H1 (cell line): ENCODE measurements around the gene CNTNAP1. TPM values are rescaled to one million over a fixed set of nuclear protein-coding genes. Genes with fewer than 3 reads are reported as not detected.

Experiments used
- CTCF ChIA-PET: fragments of 300-600 bp; sonication (Branson Sonifier 250); formaldehyde crosslinking; loops from one replicate; lab custom pipeline; 2021; ENCODE audit not compliant: partially characterized antibody; lab: Charles Lee
- POLR2A ChIA-PET: fragments of 300-600 bp; sonication (Branson Sonifier 250); formaldehyde crosslinking; loops from one replicate; lab custom pipeline; 2021; ENCODE audit warnings: inconsistent platforms; ENCODE audit not compliant: partially characterized antibody; lab: Charles Lee
- DNase-seq, 2 experiments: peaks; one replicate each; pipeline versions ENCODE4 v3.0.0 to v3.0.0-alpha.2; 2010 to 2022; ENCODE audit warnings: low spot score in 2 of 2, low read depth in 1 of 2, mixed read lengths in 1 of 2
- FAIRE-seq: peaks from 2 replicates; lab custom pipeline; 2011; peaks lifted over from hg19 to GRCh38; lab: Jason Lieb, UNC
- H2AFZ ChIP-seq: 2 replicates; pipeline ENCODE4 v1.8.1; 2012; ENCODE audit warnings: low read length, inconsistent platforms
- H2AK5ac ChIP-seq: 2 replicates; pipeline ENCODE4 v1.6.1; 2013; ENCODE audit warnings: low read depth, low read length
- H2BK120ac ChIP-seq: replicated peaks from 2 replicates; pipeline ENCODE3; 2013; ENCODE audit warnings: low read depth, low read length, inconsistent platforms
- H2BK12ac ChIP-seq: 2 replicates; pipeline ENCODE4 v1.6.1; 2013; ENCODE audit warnings: low read depth, low read length
- H2BK15ac ChIP-seq: 2 replicates; pipeline ENCODE4 v1.6.1; 2013; ENCODE audit warnings: low read length
- H2BK20ac ChIP-seq: 2 replicates; pipeline ENCODE4 v1.6.1; 2013; ENCODE audit warnings: low read length
- H2BK5ac ChIP-seq: 2 replicates; pipeline ENCODE4 v1.6.1; 2013; ENCODE audit warnings: low read depth, low read length
- H3K14ac ChIP-seq: 2 replicates; pipeline ENCODE4 v1.6.1; 2013; ENCODE audit warnings: inconsistent platforms; ENCODE audit not compliant: insufficient read length
- H3K18ac ChIP-seq: 2 replicates; pipeline ENCODE4 v1.6.1; 2013; ENCODE audit warnings: low read length; ENCODE audit errors: extremely low read depth
- H3K23ac ChIP-seq: 2 replicates; pipeline ENCODE4 v1.6.1; 2013; ENCODE audit warnings: inconsistent platforms; ENCODE audit not compliant: insufficient read length
- H3K23me2 ChIP-seq: 2 replicates; pipeline ENCODE4 v1.6.1; 2013; ENCODE audit warnings: low read depth, low read length
- H3K27ac ChIP-seq: 2 replicates; pipeline ENCODE4 v1.6.1; 2011; ENCODE audit warnings: low read depth, low read length, inconsistent platforms
- H3K27me3 ChIP-seq, 4 experiments: replicated peaks in 1 of 4; 1 replicate in 1 of 4; 2 replicates in 3 of 4; pipeline versions ENCODE4 v1.6.1 to v1.8.1; 2011 to 2013; ENCODE audit warnings: low read length in 3 of 4, mild to moderate bottlenecking in 3 of 4, inconsistent platforms in 2 of 4, mixed read lengths in 2 of 4, moderate library complexity in 1 of 4; ENCODE audit not compliant: control insufficient read depth in 3 of 4, insufficient read depth in 3 of 4; ENCODE audit errors: extremely low read depth in 1 of 4
- H3K36me3 ChIP-seq, 4 experiments: 2 replicates each; pipeline versions ENCODE4 v1.6.1 to v1.8.1; 2011 to 2013; ENCODE audit warnings: mild to moderate bottlenecking in 4 of 4, low read length in 3 of 4, moderate library complexity in 2 of 4, control low read depth in 1 of 4, inconsistent platforms in 1 of 4; ENCODE audit not compliant: insufficient read depth in 4 of 4, control insufficient read depth in 2 of 4
- H3K4ac ChIP-seq: replicated peaks from 2 replicates; pipeline ENCODE3; 2013; ENCODE audit warnings: low read length, low read depth, mixed read lengths, inconsistent platforms; ENCODE audit not compliant: insufficient read length
- H3K4me1 ChIP-seq, 4 experiments: replicated peaks in 1 of 4; 1 replicate in 1 of 4; 2 replicates in 3 of 4; pipeline versions ENCODE4 v1.6.1 to v1.8.1; 2011 to 2013; ENCODE audit warnings: low read length in 3 of 4, inconsistent platforms in 2 of 4, mixed read lengths in 1 of 4; ENCODE audit not compliant: insufficient read depth in 4 of 4, control insufficient read depth in 3 of 4
- H3K4me2 ChIP-seq, 2 experiments: 2 replicates each; pipeline versions ENCODE4 v1.6.1 to v1.8.1; 2011 to 2013; ENCODE audit warnings: low read depth in 2 of 2, low read length in 2 of 2, control low read depth in 1 of 2, inconsistent platforms in 1 of 2, mild to moderate bottlenecking in 1 of 2; ENCODE audit not compliant: insufficient read depth in 1 of 2
- H3K4me3 ChIP-seq, 4 experiments: fragments of 200-600, 300-600 bp in 1 of 4; sonication (generic), shearing (Covaris generic), sonication (Bioruptor Twin) in 1 of 4; 2 replicates each; pipeline versions ENCODE4 v1.5.1 to v1.8.1; 2011 to 2016; ENCODE audit warnings: low read length in 4 of 4, low read depth in 3 of 4, control low read depth in 2 of 4, inconsistent platforms in 2 of 4, mild to moderate bottlenecking in 2 of 4, mixed read lengths in 1 of 4, moderate library complexity in 1 of 4; ENCODE audit not compliant: insufficient read depth in 2 of 4; ENCODE audit errors: extremely low read depth in 1 of 4
- H3K56ac ChIP-seq: replicated peaks from 2 replicates; pipeline ENCODE3; 2013; ENCODE audit warnings: low read depth, mild to moderate bottlenecking, mixed read lengths, low read length, inconsistent platforms; ENCODE audit not compliant: insufficient read length
- H3K79me1 ChIP-seq: 2 replicates; pipeline ENCODE4 v1.6.1; 2013; ENCODE audit warnings: low read depth, low read length, control low read depth
- H3K79me2 ChIP-seq, 2 experiments: 2 replicates each; pipeline versions ENCODE4 v1.6.1 to v1.8.1; 2012 to 2013; ENCODE audit warnings: low read length in 2 of 2, mild to moderate bottlenecking in 2 of 2, inconsistent platforms in 1 of 2; ENCODE audit not compliant: insufficient read depth in 2 of 2, control insufficient read depth in 1 of 2
- H3K9ac ChIP-seq, 4 experiments: replicated peaks in 1 of 4; 1 replicate in 1 of 4; 2 replicates in 3 of 4; pipeline versions ENCODE4 v1.6.1 to v1.8.1; 2011 to 2013; ENCODE audit warnings: low read depth in 3 of 4, low read length in 3 of 4, control low read depth in 2 of 4, mild to moderate bottlenecking in 2 of 4, moderate library complexity in 2 of 4, inconsistent platforms in 1 of 4; ENCODE audit errors: extremely low read depth in 1 of 4
- H3K9me3 ChIP-seq, 2 experiments: 2 replicates each; pipeline versions ENCODE4 v1.6.1 to v1.8.1; 2012 to 2013; ENCODE audit warnings: mild to moderate bottlenecking in 2 of 2, moderate library complexity in 2 of 2, control low read depth in 1 of 2, inconsistent platforms in 1 of 2, low read depth in 1 of 2, low read length in 1 of 2, mixed read lengths in 1 of 2; ENCODE audit not compliant: insufficient read depth in 2 of 2
- H4K20me1 ChIP-seq, 2 experiments: replicated peaks in 1 of 2; 2 replicates each; pipeline versions ENCODE3 to v1.8.1; 2011 to 2013; ENCODE audit warnings: inconsistent platforms in 2 of 2, low read length in 2 of 2, mild to moderate bottlenecking in 1 of 2; ENCODE audit not compliant: insufficient read depth in 2 of 2, control insufficient read depth in 1 of 2
- H4K5ac ChIP-seq: 2 replicates; pipeline ENCODE4 v1.6.1; 2013; ENCODE audit warnings: low read length, low read depth, mixed read lengths, inconsistent platforms; ENCODE audit not compliant: insufficient read length
- H4K8ac ChIP-seq: 2 replicates; pipeline ENCODE4 v1.8.0; 2013; ENCODE audit warnings: mild to moderate bottlenecking, moderate library complexity, low read length, inconsistent platforms; ENCODE audit not compliant: insufficient read depth; ENCODE audit errors: extremely low read depth
- H4K91ac ChIP-seq: replicated peaks from 2 replicates; pipeline ENCODE3; 2013; ENCODE audit warnings: low read length, mixed read lengths, inconsistent platforms; ENCODE audit not compliant: insufficient read length
- ASH2L ChIP-seq: fragments of 200-600, 300-600 bp; sonication (generic); IDR thresholded peaks from one replicate; pipeline ENCODE4 v1.7.1; 2017; ENCODE audit warnings: low read length
- MAFK ChIP-seq: IDR thresholded peaks from 2 replicates; pipeline ENCODE4 v1.6.1; 2012; ENCODE audit warnings: low read depth, mild to moderate bottlenecking, improper control_type of control experiment, low read length
- POU5F1 ChIP-seq: IDR thresholded peaks from 2 replicates; pipeline ENCODE4 v1.6.1; 2011; ENCODE audit warnings: low read depth, mild to moderate bottlenecking, low read length, moderate library complexity
- SIN3A ChIP-seq, 2 experiments: IDR thresholded peaks in 1 of 2; conservative IDR thresholded peaks in 1 of 2; 2 replicates each; pipeline ENCODE4 v1.6.1; 2011 to 2012; ENCODE audit warnings: low read length in 2 of 2, improper control_type of control experiment in 1 of 2, low read depth in 1 of 2, mild to moderate bottlenecking in 1 of 2
- SIRT6 ChIP-seq: IDR thresholded peaks from one replicate; pipeline ENCODE4 v1.7.1; 2012; ENCODE audit warnings: low read length, inconsistent platforms
- TAF7 ChIP-seq: optimal IDR thresholded peaks from 2 replicates; pipeline ENCODE3; 2011; ENCODE audit warnings: low read depth, mild to moderate bottlenecking, inconsistent platforms, low read length, moderate library complexity, borderline replicate concordance
- TBP ChIP-seq: IDR thresholded peaks from 2 replicates; pipeline ENCODE4 v1.6.1; 2011; ENCODE audit warnings: low read depth, low read length, improper control_type of control experiment
- YY1 ChIP-seq: IDR thresholded peaks from 2 replicates; pipeline ENCODE4 v1.6.1; 2011; ENCODE audit warnings: low read depth, mild to moderate bottlenecking, low read length
- WGBS, 2 experiments: shearing (Covaris generic) in 1 of 2; methylation state at CpG; one replicate each; pipeline versions ENCODE4 v1.1.6 to v1.1.7; 2013 to 2015; ENCODE audit warnings: low lambda C conversion rate in 2 of 2, mixed read lengths in 2 of 2, inconsistent platforms in 1 of 2, low coverage in 1 of 2, missing lambda C conversion rate in 1 of 2; ENCODE audit not compliant: insufficient replicate concordance in 2 of 2, insufficient coverage in 1 of 2, insufficient read length in 1 of 2; ENCODE audit errors: extremely low coverage in 1 of 2, missing lambda C conversion rate in 1 of 2; 5-methylcytosine and 5-hydroxymethylcytosine counted together
- polyA plus RNA-seq, 7 experiments: library from polyadenylated mRNA; depleted of rRNA in 3 of 7; stranded (reverse) in 5 of 7; unstranded in 2 of 7; fragments of >200 nt in 5 of 7; fragments of 200-250 nt in 2 of 7; gene quantifications; 1 replicate in 5 of 7; 2 replicates in 1 of 7; 4 replicates in 1 of 7; pipeline versions ENCODE4 v1.2.1 to v1.2.3, GENCODE V29; 2011 to 2013; ENCODE audit warnings: missing spikeins in 2 of 7, mixed read lengths in 2 of 7
- total RNA-seq: library from RNA; stranded (reverse); fragmentation: NEBNext Ultra II Directional; extraction: Animal tissue kit (Norgen Biotek cat#: 25700); gene quantifications from 2 replicates; pipeline ENCODE4 v1.2.1, GENCODE V29; 2021
- TF ChIP-seq, protein P1 (sequence below): IDR thresholded peaks from 2 replicates; pipeline ENCODE4 v1.6.1; 2012; ENCODE audit warnings: inconsistent platforms
- TF ChIP-seq, protein P2 (sequence below): IDR thresholded peaks from 2 replicates; pipeline ENCODE4 v1.6.1; 2012; ENCODE audit warnings: inconsistent platforms

Gene CNTNAP1
- total and polyA plus RNA-seq, 2 of the 8 experiments (the other 6 are each of a cell fraction or from before 2014, with no cell fraction given): 4.7 to 10.0 TPM

DNA sequence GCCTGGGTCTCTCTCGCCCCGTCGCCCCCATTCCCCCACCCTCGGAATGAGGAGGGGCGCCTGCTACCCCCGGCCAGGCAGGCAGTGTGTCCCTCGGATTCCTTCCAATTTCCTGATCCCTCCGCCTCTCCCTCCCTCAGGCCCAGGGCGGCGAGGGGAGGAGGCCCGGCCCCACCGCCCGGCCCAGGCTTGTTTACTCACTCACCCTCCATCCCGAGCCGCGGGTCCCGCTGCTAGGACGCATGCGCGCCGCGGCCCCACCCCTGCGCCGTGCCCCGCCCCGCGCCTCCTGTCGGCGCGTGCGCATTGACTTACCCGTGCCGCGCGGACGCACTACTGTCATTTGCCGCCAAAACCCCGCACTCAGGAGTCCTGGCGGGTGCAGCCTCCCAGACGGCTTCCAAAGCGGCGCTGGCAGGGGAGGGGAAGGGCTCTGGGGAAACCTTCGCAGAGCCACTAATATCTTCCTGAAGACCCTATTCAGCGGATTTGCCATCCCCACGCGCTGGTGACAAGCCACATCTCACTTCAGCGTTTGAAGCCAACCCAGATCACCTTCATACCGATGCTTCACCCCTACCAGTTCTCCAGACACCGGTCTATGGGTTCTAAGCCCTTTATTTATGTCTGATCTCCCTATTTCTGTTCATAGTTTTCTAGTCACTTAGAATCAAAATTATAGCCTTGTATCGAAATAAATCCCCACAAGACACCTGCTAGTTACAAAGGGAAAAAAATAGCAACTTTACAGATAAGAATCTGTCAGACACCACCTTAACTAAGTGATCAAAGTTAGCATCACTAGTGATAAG lies 62.7 kb downstream of the CNTNAP1 start, which contains the start of gene EZH1:
TSS of gene EZH1 (minus strand) at position 235 of the 812 bp plus-strand sequence. CDS start 16,099 bp downstream, outside the sequence.
- peak within 1 kb of the TSS; percentile 93 for H4K91ac ChIP-seq
- no peak within 1 kb of the TSS for H2BK120ac ChIP-seq
- WGBS, 2 experiments: 24% methylated on average over 18 of the region's 50 CpGs; no CpG with 5 or more reads in 1 of the 2 experiments
- peak within 1 kb of the TSS; percentile 79 to 80 for H3K4me2 ChIP-seq
- H2BK12ac ChIP-seq: no peak within 1 kb of the TSS; the same call in 1 of the 2 replicates
- no peaks in the 10 kb centered on the region for H3K79me1 ChIP-seq
- H3K18ac ChIP-seq: peak within 1 kb of the TSS; percentile 95
- H4K8ac ChIP-seq: peak within 1 kb of the TSS; percentile 92; the same call in 1 of the 2 replicates
- peak within 1 kb of the TSS; percentile 85 for H3K27ac ChIP-seq
- peak within 1 kb of the TSS; percentile 65 for H3K4ac ChIP-seq
- FAIRE-seq (no peak), DNase-seq (peak; percentile 83 to 94)
- no peak within 1 kb of the TSS for H2BK15ac ChIP-seq
- H3K4me3 ChIP-seq: peak within 1 kb of the TSS; percentile 39 to 72 (median 64)
- peak within 1 kb of the TSS; percentile 79 for H2BK5ac ChIP-seq
- H3K23me2 ChIP-seq: peaks cover 2% of the 10 kb centered on the region; the same call in 1 of the 2 replicates
- no peak within 1 kb of the TSS for H3K23ac ChIP-seq
- H3K79me2 ChIP-seq: peaks cover 0 to 12% of the 10 kb centered on the region in 2 experiments; a peak in 3 of 4 replicates
- POLR2A ChIA-PET: no interaction called here
- peaks cover 0 to 8% (median 6%) of the 10 kb centered on the region in 4 experiments; a peak in 5 of 7 replicates for H3K4me1 ChIP-seq
- peak within 1 kb of the TSS; percentile 95 for H4K5ac ChIP-seq
- H3K9ac ChIP-seq: peak within 1 kb of the TSS; percentile 46 to 83 (median 73)
- peaks cover 9 to 14% (median 13%) of the 10 kb centered on the region in 4 experiments for H3K27me3 ChIP-seq
- peak within 1 kb of the TSS; percentile 33 for H3K56ac ChIP-seq
- 0 out of 2 replicates have a peak within 1 kb of the TSS, but pooled peaks have one; percentile 28 for H2AFZ ChIP-seq
- H3K36me3 ChIP-seq: no peaks in the 10 kb centered on the region
- H4K20me1 ChIP-seq: no peaks in the 10 kb centered on the region
- CTCF ChIA-PET: no interaction called here
- no peak within 1 kb of the TSS for H2AK5ac ChIP-seq
- no peak within 1 kb of the TSS; the same call in 1 of the 2 replicates for H2BK20ac ChIP-seq
- H3K9me3 ChIP-seq: peaks cover 0 to 3% of the 10 kb centered on the region in 2 experiments; a peak in 1 of 4 replicates
- no peak within 1 kb of the TSS for H3K14ac ChIP-seq
- TF ChIP-seq SIN3A (conservative IDR thresholded peaks at IDR 0.05 in 1 of 2, IDR thresholded peaks at IDR 0.05 in 1 of 2; ENCODE audit: low read depth in 1 of 2, low read length in 2 of 2) (0 out of 4 replicates have a peak, but pooled peaks of 1 of the 2 experiments have one; percentile 13), YY1 (peak; percentile 6; the same call in 1 of the 2 replicates), TAF7 (peak; percentile 23), ASH2L (peak; percentile 78), SIRT6 (no peak), MAFK (no peak), TBP (0 out of 2 replicates have a peak, but pooled peaks have one; percentile 9), POU5F1 (no peak)
- TF ChIP-seq, protein P1, sequence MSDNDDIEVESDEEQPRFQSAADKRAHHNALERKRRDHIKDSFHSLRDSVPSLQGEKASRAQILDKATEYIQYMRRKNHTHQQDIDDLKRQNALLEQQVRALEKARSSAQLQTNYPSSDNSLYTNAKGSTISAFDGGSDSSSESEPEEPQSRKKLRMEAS: peak; percentile 100
- TF ChIP-seq, protein P2, sequence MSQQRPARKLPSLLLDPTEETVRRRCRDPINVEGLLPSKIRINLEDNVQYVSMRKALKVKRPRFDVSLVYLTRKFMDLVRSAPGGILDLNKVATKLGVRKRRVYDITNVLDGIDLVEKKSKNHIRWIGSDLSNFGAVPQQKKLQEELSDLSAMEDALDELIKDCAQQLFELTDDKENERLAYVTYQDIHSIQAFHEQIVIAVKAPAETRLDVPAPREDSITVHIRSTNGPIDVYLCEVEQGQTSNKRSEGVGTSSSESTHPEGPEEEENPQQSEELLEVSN: peak; percentile 100
